NCI-H1436 (cell line): ENCODE data around the gene TMPRSS7.
"Not testable (repeated sequence)": the region's sequence is repeated elsewhere in the genome, so short reads cannot be mapped to it uniquely, and the experiment has no call there.

Experiments
- DNase-seq: peaks from one replicate; lab custom pipeline; 2025; lab: John Stamatoyannopoulos, UW

TMPRSS7 gene

GRCh38 chr3:112012205-112012992, 22.1 kb upstream of the TMPRSS7 start:
- peak; percentile 69 for DNase-seq

- DNase-seq: no peak
Measured at GRCh38 chr3:112013058-112013783, 21.3 kb upstream of the TMPRSS7 start.

- DNase-seq: no peak
Measured at GRCh38 chr3:112013784-112014143, 20.8 kb upstream of the TMPRSS7 start.

- DNase-seq: no peak
Measured at GRCh38 chr3:112017091-112017490, 17.4 kb upstream of the TMPRSS7 start.

GRCh38 chr3:112018712-112019111, 15.8 kb upstream of the TMPRSS7 start:
- no peak for DNase-seq

- no peak for DNase-seq
Measured at GRCh38 chr3:112019716-112020115, 14.8 kb upstream of the TMPRSS7 start.

- DNase-seq: no peak
Measured at GRCh38 chr3:112020674-112021085, 13.9 kb upstream of the TMPRSS7 start.

GRCh38 chr3:112027142-112027541, 7.4 kb upstream of the TMPRSS7 start:
- DNase-seq: no peak

- no peak for DNase-seq
Measured at GRCh38 chr3:112027826-112028225, 6.7 kb upstream of the TMPRSS7 start.

- no peak for DNase-seq
Measured at GRCh38 chr3:112030901-112031300, 3.6 kb upstream of the TMPRSS7 start.

- DNase-seq: no peak
Measured at GRCh38 chr3:112032098-112032731, 2.3 kb upstream of the TMPRSS7 start.

- DNase-seq: no peak
Measured at GRCh38 chr3:112035241-112035640, 705 bp downstream of the TMPRSS7 start.

- not testable (repeated sequence) for DNase-seq
Measured at GRCh38 chr3:112037194-112037593, 2.7 kb downstream of the TMPRSS7 start.

GRCh38 chr3:112038863-112039262, 4.3 kb downstream of the TMPRSS7 start:
- DNase-seq: no peak

GRCh38 chr3:112041321-112041720, 6.8 kb downstream of the TMPRSS7 start:
- DNase-seq: no peak

- peak; percentile 97 for DNase-seq
Measured at GRCh38 chr3:112042842-112043280, 8.3 kb downstream of the TMPRSS7 start.

GRCh38 chr3:112043621-112044201, 9.2 kb downstream of the TMPRSS7 start:
- peak; percentile 94 for DNase-seq

- DNase-seq: no peak
Measured at GRCh38 chr3:112046599-112046998, 12.1 kb downstream of the TMPRSS7 start.

GRCh38 chr3:112047264-112047663, 12.7 kb downstream of the TMPRSS7 start:
- no peak for DNase-seq

- DNase-seq: no peak
Measured at GRCh38 chr3:112048911-112049310, 14.4 kb downstream of the TMPRSS7 start.

- no peak for DNase-seq
Measured at GRCh38 chr3:112053229-112053628, 18.7 kb downstream of the TMPRSS7 start.

- DNase-seq: no peak
Measured at GRCh38 chr3:112056451-112056929, 22.0 kb downstream of the TMPRSS7 start.
